Posterior vena cava (tissue), 2 donors: ENCODE results near the gene ZNF792. TPM values are rescaled to one million over a fixed set of nuclear protein-coding genes. Genes with fewer than 3 reads are reported as not detected.
"Not testable (repeated sequence)": the region's sequence is repeated elsewhere in the genome, so short reads cannot be mapped to it uniquely, and the experiment has no call there.

ENCODE experiments used
- DNase-seq: peaks from one replicate; pipeline ENCODE4 v3.0.0-alpha.2; 2020; ENCODE audit warnings: low spot score
- intact Hi-C, 2 donors: fragments of 100-400 bp; cut with DNase I; formaldehyde crosslinking; loops; one replicate each; pipeline versions ENCODE4 v1.14.1 to v1.14.2; 2022 to 2023
- long read RNA-seq, 2 donors: library from polyadenylated mRNA; unstranded; transcript quantifications; one replicate each; pipeline ENCODE4 v2.0.0, GENCODE V29; 2020 to 2021
- total RNA-seq, 2 donors: library from RNA; stranded (reverse); fragmentation: NEBNext Ultra II Directional; extraction: Animal tissue kit (Norgen Biotek cat#: 25700); gene quantifications; one replicate each; pipeline ENCODE4 v1.2.1, GENCODE V29; 2021
- donor health status: DM: yes; HTN: yes; CAD: no.
- donor health status: DM: yes; HTN: yes; CAD: no.

Gene ZNF792
- total RNA-seq: 1 to 10 TPM; 4.9 to 6.2 TPM
- long read RNA-seq, donor 1, partial matches to known transcripts: 0 of 2 reads
- long read RNA-seq, donor 1, other reads (novel, unspliced or antisense): 0 of 2 reads
- long read RNA-seq, donor 2, partial matches to known transcripts: 2 of 4 reads
- long read RNA-seq, donor 2, other reads (novel, unspliced or antisense): 1 of 4 reads

GRCh38 chr19:34963573-34964406 is at the start of gene ZNF792:
TSS of gene ZNF792 (minus strand) at chr19:34964229. CDS start at chr19:34963662, 567 bp downstream.
- peak; percentile 88 for DNase-seq
- intact Hi-C loops: no loop called here

GRCh38 chr19:35013041-35013819 is 49.2 kb upstream of the ZNF792 start:
- intact Hi-C loops: loop anchor here in 1 of 2 donors (5.0 kb wide), 1 partner anchor 41 kb away; no protein-coding TSS in a partner anchor
- DNase-seq: peak; percentile 94

- intact Hi-C loops: loop anchor here in 1 of 2 donors (5.0 kb wide), 1 partner anchor 40 kb away; no protein-coding TSS in a partner anchor
- DNase-seq: no peak
Measured at GRCh38 chr19:35011737-35012682, 48.0 kb upstream of the ZNF792 start.

- DNase-seq: no peak
- intact Hi-C loops: loop anchor here in 1 of 2 donors (5.0 kb wide), 1 partner anchor 39 kb away; no protein-coding TSS in a partner anchor
Measured at GRCh38 chr19:35011091-35011689, 47.2 kb upstream of the ZNF792 start.

GRCh38 chr19:35009424-35010415 is 45.7 kb upstream of the ZNF792 start:
- no peak for DNase-seq
- intact Hi-C loops: loop anchor here in 1 of 2 donors (5.0 kb wide), 1 partner anchor 37 kb away; no protein-coding TSS in a partner anchor

- intact Hi-C loops: no loop called here
- DNase-seq: no peak
Measured at GRCh38 chr19:35008891-35009341, 44.9 kb upstream of the ZNF792 start.

- DNase-seq, intact Hi-C loops: not testable (repeated sequence)
Measured at GRCh38 chr19:35007427-35007826, 43.4 kb upstream of the ZNF792 start.

GRCh38 chr19:35006999-35007365 is 43.0 kb upstream of the ZNF792 start:
- DNase-seq: peak; percentile 55

GRCh38 chr19:35006342-35006998 is 42.4 kb upstream of the ZNF792 start:
- DNase-seq: peak; percentile 81
- intact Hi-C loops: no loop called here

More at GRCh38 chr19:35006999-35007365, 43.0 kb upstream of the ZNF792 start:
- intact Hi-C loops: no loop called here

GRCh38 chr19:35006007-35006341 is 41.9 kb upstream of the ZNF792 start:
- intact Hi-C loops, DNase-seq: not testable (repeated sequence)

GRCh38 chr19:35005256-35005977 is 41.4 kb upstream of the ZNF792 start:
- DNase-seq: peak; percentile 76
- intact Hi-C loops: no loop called here

GRCh38 chr19:35004517-35005255 is 40.7 kb upstream of the ZNF792 start:
- intact Hi-C loops: no loop called here
- peak; percentile 67 for DNase-seq

GRCh38 chr19:35002037-35002535 is 38.1 kb upstream of the ZNF792 start:
- intact Hi-C loops: no loop called here
- peak; percentile 38 for DNase-seq

- intact Hi-C loops: no loop called here
- peak; percentile 82 for DNase-seq
Measured at GRCh38 chr19:35000647-35001501, 36.8 kb upstream of the ZNF792 start.
